H54 (cell line): ENCODE results near the gene ADPRS.

Source experiments
- DNase-seq: peaks from one replicate; pipeline ENCODE4 v3.0.0; 2011; ENCODE audit warnings: low spot score, mixed read lengths; ENCODE audit not compliant: insufficient read length
- FAIRE-seq: peaks from 3 replicates; lab custom pipeline; 2011; peaks lifted over from hg19 to GRCh38; lab: Jason Lieb, UNC
- POLR2A ChIP-seq: IDR thresholded peaks from 2 replicates; pipeline ENCODE4 v1.6.1; 2011; ENCODE audit warnings: low read depth, mild to moderate bottlenecking, low read length

The ADPRS gene

DNA sequence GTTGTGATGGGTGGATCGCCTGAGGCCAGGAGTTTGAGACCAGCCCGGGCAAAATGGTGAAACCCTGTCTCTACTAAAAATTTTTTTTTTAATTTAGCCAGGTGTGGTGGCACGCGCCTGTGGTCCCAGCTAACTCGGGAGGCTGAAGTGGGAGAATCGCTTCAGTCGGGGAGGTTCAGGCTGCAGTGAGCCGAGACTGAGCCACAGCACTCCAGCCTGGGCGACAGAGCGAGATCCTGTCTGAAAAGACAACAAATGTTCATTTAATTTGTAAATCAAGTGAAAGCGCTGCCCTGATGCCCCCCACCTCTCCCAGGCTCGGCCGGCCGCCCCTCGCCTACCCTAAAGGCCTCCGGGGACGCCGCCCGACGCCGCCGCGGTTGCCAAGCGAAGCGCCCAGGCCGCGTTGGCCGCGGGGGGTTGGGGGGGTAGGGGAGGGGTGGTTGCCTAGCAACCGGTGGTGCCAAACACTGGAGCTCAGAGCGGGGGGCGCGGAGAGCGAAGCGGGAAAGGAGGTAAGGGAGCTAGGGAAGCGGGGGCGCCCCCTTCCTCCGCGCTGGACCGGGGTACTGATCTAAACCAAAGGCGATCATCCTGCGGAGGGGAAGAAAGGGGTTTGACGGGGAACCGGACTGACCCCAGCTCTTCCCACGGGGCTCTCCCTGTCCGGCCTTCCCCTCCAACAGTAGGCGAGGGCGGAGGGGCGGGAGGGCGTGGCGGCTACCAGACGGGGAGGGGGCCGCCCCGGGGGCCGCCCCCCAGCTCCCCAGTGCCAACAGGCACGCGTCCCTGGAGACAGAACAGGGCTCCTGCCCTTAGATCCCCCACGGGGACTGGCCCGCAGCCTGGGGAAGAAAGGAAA lies 4.8 kb upstream of the ADPRS start, which contains the start of gene TEKT2:
Gene TEKT2, plus strand, starts transcription at position 460 of the 862 bp plus-strand sequence. CDS start 828 bp downstream, outside the sequence.
- TF ChIP-seq POLR2A, result no peak
- FAIRE-seq (no peak), DNase-seq (no peak)

DNA sequence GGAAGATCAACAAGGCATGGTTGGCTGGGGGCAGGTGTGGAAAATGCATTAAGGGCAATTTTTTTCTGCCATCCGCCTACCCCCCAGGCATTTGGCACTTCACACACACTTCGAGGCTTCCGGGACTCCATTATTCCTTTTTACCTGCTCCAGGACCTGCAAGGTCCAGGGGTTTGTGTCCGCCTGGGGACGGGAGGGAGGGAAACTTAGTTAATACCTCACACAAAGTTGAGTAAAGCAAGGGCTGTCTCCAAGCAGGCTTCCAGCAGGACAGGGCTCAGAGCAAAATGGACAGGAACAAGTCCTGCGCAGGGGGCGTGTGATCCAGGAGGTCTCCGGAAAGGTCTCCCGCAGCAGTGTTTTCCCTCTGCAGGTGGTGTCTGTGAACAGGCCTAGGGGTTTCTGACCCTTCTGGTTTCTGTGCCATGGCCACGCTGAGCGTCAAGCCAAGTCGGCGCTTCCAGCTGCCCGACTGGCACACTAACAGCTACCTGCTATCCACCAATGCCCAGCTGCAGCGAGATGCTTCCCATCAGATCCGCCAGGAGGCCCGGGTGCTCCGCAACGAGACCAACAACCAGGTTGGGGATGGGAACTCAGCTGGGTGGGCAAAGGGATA lies 4.1 kb upstream of the ADPRS start:
- no peak for DNase-seq
- no peak for TF ChIP-seq POLR2A
- FAIRE-seq, result no peak

- TF ChIP-seq POLR2A, result no peak
- no peak for DNase-seq
- FAIRE-seq, result no peak
Measured at GRCh38 chr1:36085126-36085525, 3.6 kb upstream of the ADPRS start.

DNA sequence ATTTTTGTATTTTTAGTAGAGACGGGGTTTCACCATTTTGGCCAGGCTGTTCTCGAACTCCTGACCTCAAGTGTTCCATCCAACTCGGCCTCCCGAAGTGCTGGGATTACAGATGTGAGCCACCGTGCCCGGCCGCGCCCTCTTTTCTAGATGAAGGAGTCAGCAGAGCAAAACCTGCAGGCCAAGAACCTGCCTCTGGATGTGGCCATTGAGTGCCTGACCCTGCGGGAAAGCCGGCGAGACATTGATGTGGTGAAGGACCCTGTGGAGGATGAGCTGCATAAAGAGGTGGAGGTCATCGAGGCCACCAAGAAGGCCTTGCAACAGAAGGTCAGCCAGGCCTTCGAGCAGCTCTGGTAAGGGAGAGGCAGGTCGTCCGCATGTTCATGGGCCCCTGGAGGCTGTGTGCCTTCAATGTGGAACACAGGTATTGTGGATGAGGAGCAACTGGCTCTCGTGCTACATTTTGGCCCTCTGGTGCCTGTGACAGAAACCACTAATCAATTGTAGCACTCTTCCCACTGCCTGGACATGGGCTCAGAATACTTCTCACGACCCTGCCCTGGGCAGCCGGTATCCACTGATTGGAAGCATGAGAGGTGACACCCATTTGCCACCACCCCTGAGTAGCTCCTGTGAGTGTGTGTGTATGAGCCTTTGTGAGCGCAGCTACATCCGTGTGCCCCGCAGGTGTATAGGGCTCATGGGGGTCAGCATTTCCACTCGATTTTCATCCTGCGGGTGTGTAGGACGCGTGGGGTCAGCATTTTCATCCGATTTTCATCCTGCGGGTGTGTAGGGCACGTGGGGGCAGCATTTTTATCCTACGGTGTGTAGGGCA lies 2.8 kb upstream of the ADPRS start:
- FAIRE-seq (no peak), DNase-seq (no peak)
- TF ChIP-seq POLR2A, result no peak

DNA sequence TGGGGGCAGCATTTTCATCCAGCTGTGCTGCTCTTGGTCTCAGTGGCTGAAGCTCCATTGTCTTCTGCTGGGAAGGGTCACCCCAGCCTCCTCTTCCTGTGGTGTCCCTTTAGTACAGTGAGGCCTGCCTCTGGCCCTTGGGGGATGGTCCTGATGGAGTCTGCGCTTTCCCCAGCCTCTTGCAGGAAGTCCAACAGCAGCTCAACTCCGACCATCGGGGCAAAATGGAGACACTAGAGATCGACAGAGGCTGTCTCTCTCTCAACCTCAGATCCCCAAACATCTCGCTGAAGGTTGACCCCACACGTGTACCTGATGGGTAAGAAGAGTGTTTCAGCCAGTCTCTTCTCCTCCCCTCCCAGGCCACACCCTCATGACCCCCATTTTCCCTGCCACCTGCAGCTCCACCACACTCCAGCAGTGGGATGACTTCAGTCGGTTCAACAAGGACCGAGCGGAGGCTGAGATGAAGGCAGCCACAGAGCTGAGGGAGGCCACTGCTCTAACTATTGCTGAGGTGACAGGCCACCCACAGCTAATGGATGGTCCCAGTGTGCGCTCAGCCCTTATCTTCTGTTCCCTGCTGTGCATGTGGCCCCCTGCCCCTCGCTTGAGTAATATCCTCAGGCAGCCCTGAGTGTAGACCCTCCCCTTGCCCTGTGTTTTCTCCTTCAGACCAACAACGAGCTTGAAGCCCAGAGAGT lies 2.0 kb upstream of the ADPRS start:
- TF ChIP-seq POLR2A, result no peak
- DNase-seq (no peak), FAIRE-seq (no peak)

DNA sequence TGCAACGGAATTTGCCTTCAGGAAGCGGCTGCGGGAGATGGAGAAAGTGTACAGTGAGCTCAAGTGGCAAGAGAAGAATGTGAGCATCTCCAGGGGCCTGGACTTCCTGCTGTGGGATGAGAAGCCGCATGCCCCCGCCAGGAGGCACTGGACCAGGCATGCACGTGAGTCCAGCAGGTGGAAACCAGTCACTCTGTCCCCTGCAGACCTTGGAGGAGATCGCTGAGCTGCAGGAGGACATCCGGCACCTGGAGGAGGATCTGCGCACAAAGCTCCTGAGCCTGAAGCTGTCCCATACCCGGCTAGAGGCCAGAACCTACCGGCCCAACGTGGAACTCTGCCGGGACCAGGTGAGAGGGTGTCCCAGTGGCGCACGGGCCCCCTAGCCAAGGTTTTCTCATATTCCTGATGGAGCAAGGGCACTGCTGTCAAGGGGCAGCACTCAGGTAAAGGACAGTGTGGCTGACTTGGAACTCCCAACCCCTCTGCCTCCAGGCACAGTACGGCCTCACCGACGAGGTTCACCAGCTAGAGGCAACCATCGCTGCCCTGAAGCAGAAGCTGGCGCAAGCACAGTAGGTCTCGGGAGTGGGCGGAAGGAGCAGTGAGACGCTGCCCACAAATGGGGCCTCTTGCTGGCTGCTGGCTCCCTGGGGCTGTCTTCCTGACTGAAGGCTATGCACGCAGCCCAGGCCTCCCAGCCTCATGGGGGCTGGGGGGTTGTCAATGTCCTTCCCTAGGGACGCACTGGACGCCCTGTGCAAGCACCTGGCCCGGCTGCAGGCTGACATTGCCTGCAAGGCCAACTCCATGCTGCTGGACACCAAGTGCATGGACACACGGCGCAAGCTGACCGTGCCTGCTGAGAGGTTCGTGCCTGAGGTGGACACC lies 1.2 kb upstream of the ADPRS start:
- no peak for FAIRE-seq
- TF ChIP-seq POLR2A, result no peak
- DNase-seq, result no peak

GRCh38 chr1:36088265-36088576 lies 471 bp upstream of the ADPRS start:
- DNase-seq (no peak), FAIRE-seq (no peak)
- TF ChIP-seq POLR2A, result no peak

- FAIRE-seq (no peak), DNase-seq (no peak)
- TF ChIP-seq POLR2A, result 0 out of 2 replicates have a peak, but pooled peaks have one; percentile 17
Measured at GRCh38 chr1:36089393-36090121, 865 bp downstream of the ADPRS start.

DNA sequence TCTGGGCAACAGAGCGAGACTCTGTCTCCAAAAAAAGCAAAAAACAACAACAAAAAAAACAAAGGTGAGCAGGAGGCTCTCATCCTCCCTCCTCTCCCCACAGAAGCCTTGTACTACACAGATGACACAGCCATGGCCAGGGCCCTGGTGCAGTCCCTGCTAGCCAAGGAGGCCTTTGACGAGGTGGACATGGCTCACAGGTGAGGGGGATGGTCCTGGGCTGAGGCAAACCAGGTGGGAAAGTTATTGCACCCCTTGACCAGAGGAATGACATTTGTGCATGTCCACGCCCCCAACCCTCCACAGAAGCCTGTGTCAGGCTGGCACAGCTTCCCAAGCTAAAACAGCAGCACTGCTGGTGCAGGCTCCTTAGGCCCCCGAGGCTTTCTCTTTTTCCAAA lies 2.4 kb downstream of the ADPRS start:
- no peak for TF ChIP-seq POLR2A
- FAIRE-seq (no peak), DNase-seq (no peak)

GRCh38 chr1:36091698-36092097 lies 3.0 kb downstream of the ADPRS start:
- DNase-seq (no peak), FAIRE-seq (no peak)
- no peak for TF ChIP-seq POLR2A

DNA sequence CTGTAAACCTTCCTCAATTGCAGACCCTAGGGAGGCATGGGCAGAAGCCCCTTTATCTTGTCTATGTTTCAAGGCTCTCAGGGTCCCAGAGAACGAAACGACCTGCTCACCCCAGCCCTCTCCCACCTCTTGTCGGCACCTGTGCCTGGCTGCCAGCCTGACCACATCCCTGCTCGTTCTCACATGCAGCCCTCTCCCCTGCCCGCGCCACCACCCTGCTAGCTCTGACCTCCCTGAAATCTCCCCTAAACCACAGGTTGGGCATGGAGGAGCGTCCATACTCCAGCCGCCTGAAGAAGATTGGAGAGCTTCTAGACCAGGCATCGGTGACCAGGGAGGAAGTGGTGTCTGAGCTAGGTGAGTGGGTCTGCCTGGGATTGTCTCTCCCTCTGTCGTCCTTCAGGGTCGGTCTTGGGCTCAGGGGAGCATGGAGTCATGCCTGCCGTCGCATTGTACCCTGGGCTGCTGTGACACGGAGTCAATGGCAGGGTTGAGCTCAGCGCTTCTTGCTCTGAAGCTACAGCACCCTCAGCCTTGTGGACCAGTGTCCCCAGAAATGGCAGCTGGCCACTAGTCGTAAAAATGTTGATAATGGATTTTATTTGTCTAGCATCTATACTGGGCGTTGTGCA lies 3.6 kb downstream of the ADPRS start:
- DNase-seq (no peak), FAIRE-seq (no peak)
- no peak for TF ChIP-seq POLR2A

- no peak for TF ChIP-seq POLR2A
- DNase-seq (no peak), FAIRE-seq (no peak)
Measured at GRCh38 chr1:36092798-36093185, 4.1 kb downstream of the ADPRS start.
